ENCODE data around the gene PHF21A. TPM values are rescaled to one million over a fixed set of nuclear protein-coding genes. Genes with fewer than 3 reads are reported as not detected.

PHF21A gene
- total and polyA plus RNA-seq, 2 of the 8 experiments (the other 6 are each of a cell fraction or from before 2014, with no cell fraction given): 17.6 to 40.3 TPM

GRCh38 chr11:45899448-45900174, 221.6 kb downstream of the PHF21A start (continued):
- TF ChIP-seq, protein P1, sequence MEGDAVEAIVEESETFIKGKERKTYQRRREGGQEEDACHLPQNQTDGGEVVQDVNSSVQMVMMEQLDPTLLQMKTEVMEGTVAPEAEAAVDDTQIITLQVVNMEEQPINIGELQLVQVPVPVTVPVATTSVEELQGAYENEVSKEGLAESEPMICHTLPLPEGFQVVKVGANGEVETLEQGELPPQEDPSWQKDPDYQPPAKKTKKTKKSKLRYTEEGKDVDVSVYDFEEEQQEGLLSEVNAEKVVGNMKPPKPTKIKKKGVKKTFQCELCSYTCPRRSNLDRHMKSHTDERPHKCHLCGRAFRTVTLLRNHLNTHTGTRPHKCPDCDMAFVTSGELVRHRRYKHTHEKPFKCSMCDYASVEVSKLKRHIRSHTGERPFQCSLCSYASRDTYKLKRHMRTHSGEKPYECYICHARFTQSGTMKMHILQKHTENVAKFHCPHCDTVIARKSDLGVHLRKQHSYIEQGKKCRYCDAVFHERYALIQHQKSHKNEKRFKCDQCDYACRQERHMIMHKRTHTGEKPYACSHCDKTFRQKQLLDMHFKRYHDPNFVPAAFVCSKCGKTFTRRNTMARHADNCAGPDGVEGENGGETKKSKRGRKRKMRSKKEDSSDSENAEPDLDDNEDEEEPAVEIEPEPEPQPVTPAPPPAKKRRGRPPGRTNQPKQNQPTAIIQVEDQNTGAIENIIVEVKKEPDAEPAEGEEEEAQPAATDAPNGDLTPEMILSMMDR (IDR thresholded peaks at IDR 0.05; ENCODE audit: control extremely low read depth in 1 of 3, insufficient read depth in 1 of 3, low read depth in 1 of 3, low read length in 3 of 3): no peak
- TF ChIP-seq EGR1 (IDR thresholded peaks at IDR 0.05; ENCODE audit: borderline replicate concordance, low read depth, low read length): no peak
- TF ChIP-seq NANOG (IDR thresholded peaks at IDR 0.05; ENCODE audit: insufficient read depth, low read depth, low read length, poor library complexity, severe bottlenecking): no peak
- TF ChIP-seq TEAD4 (IDR thresholded peaks at IDR 0.05; ENCODE audit: low read depth, low read length): no peak
- TF ChIP-seq BRCA1 (IDR thresholded peaks at IDR 0.05; ENCODE audit: low read depth, low read length): no peak
- TF ChIP-seq TAF1 (IDR thresholded peaks at IDR 0.05; ENCODE audit: low read depth, low read length): no peak
- no peak for TF ChIP-seq ASH2L (IDR thresholded peaks at IDR 0.05; ENCODE audit: low read length)
- peak; percentile 96 to 98 for TF ChIP-seq SIN3A (conservative IDR thresholded peaks at IDR 0.05 in 1 of 2, IDR thresholded peaks at IDR 0.05 in 1 of 2; ENCODE audit: low read depth in 1 of 2, low read length in 2 of 2)
- TF ChIP-seq SIRT6 (IDR thresholded peaks at IDR 0.05; ENCODE audit: low read length): no peak
- no peak for TF ChIP-seq SUZ12 (IDR thresholded peaks at IDR 0.05; ENCODE audit: low read length)
- no peak for TF ChIP-seq SP4 (IDR thresholded peaks at IDR 0.05; ENCODE audit: low read length)
- no peak for TF ChIP-seq RNF2 (IDR thresholded peaks at IDR 0.05; ENCODE audit: borderline replicate concordance, low read depth, low read length, missing control alignments, poor library complexity, severe bottlenecking)
- TF ChIP-seq SP2 (IDR thresholded peaks at IDR 0.05; ENCODE audit: low read length): no peak
- no peak for TF ChIP-seq KDM1A (IDR thresholded peaks at IDR 0.05; ENCODE audit: borderline replicate concordance, low read length)
- TF ChIP-seq CBX8 (IDR thresholded peaks at IDR 0.05; ENCODE audit: borderline replicate concordance, low read depth, low read length): no peak
- no peak for TF ChIP-seq YY1 (IDR thresholded peaks at IDR 0.05; ENCODE audit: low read depth, low read length)
- no peak for TF ChIP-seq TCF12 (IDR thresholded peaks at IDR 0.05; ENCODE audit: low read depth, low read length)
- TF ChIP-seq HDAC6 (IDR thresholded peaks at IDR 0.05; ENCODE audit: low read depth, low read length): no peak
- TF ChIP-seq NRF1 (IDR thresholded peaks at IDR 0.05; ENCODE audit: low read depth, low read length): no peak
- TF ChIP-seq CBX5 (IDR thresholded peaks at IDR 0.05; ENCODE audit: low read depth, low read length): no peak
- no peak for TF ChIP-seq TBP (IDR thresholded peaks at IDR 0.05; ENCODE audit: low read depth, low read length)
- 0 out of 2 replicates have a peak, but pooled peaks have one; percentile 37 for TF ChIP-seq CEBPB (IDR thresholded peaks at IDR 0.05; ENCODE audit: low read depth, low read length)
- TF ChIP-seq SIX5 (IDR thresholded peaks at IDR 0.05; ENCODE audit: low read depth, low read length): peak; percentile 25; the same call in 1 of the 2 replicates
